Articular chondrocyte of knee joint (primary cell): Measurements from ENCODE around the gene TMEM236. TPM values are rescaled to one million over a fixed set of nuclear protein-coding genes. Genes with fewer than 3 reads are reported as not detected.

Experiments used
- small RNA-seq: library from RNA; depleted of rRNA; stranded (forward); fragments of <200 nt; gene quantifications from one replicate; pipeline ENCODE3, GENCODE V24; 2012
- total RNA-seq: library from RNA; depleted of rRNA; stranded (reverse); fragments of >200 nt; gene quantifications from 2 replicates; pipeline ENCODE4 v1.2.3, GENCODE V29; 2012

The TMEM236 gene, protein sequence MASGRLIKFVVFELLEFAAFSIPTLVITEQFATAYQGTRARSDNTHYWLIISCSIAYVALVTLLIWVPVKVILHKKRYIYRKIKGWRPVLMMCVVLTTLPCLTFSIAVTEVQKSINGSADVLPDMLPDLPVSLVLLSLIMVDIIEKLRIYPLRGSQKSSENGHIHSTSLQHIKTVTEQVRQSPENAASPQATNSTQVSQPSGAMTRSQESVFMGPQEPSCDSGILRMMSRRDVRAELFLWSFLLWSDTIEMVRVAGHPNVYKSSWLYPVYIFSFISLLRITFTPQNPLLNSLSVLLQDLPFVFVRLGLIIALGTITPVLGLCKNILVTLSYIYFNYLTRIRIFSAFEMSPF
- 0.22 and 0.26 TPM in 2 replicates for total RNA-seq

DNA sequence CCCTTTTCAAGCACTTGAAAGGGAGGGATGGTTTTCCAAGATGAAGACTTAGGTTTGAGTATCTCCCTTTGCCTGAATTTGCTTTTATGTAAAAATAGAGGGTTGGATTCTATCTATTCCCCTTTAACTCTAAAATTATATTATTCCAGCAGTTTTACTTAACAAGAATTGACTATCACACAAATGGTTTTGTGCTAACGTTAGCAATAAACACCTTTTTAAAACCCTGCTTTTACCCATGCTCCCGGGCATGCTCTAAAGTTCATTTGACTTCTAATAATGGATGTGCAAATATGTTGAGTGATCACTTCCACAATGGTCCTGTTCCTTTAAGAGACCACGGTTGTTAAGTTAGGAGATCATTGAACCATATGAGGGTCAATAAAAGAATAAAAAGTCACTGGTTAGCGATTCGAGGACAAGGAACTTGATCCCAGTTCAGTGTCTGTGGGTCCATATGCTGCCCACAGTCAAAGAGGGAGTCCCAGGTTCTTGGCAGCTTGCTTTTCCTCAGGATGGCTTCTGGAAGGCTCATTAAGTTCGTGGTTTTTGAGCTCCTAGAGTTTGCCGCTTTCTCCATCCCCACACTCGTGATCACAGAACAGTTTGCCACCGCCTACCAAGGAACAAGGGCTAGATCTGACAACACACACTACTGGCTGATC is at the start of gene TMEM236:
Gene TMEM236 (plus strand): TSS at position 421 of the 665 bp plus-strand sequence. CDS start 95 bp downstream, at position 516.

DNA sequence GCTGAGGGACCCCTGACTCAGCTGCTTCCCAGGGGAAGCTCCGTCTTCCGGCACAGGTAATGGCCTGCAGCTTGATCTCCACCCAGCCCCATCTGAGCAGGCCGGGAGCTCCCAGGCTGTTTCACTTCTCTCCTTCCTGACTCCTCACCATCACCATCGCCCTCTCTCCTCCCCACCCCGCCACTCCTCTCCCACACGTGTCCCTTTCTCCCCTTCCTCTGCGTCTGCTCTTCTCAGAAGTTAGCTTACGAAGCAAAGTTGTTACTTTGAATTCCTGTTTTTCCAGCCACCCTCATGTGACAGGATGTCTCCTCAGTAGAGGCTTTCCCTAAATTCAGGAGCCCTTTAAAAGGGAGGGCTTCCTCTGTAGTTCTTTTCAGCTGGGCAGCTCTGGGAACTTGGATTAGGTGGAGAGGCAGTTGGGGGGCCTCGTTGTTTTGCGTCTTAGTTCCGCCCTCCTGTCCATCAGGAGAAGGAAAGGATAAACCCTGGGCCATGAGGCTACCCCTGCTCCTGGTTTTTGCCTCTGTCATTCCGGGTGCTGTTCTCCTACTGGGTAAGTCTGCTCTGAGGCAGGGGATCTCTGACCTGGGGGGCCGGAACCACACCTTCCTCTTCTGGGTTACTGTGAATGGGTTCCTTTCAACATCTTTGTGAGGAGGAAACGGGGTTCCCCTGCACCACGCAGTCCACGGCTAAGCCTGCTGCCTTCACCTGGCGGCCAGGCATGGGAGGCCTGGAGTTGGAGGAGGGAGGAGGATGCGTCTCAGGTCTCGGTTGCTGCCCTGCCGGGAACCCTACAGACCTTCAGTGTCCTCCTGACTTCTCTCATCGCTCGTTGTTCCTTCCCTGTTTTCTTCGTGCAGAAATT is 57.2 kb downstream of the TMEM236 start, which contains the start of gene MRC1:
Gene MRC1 (plus strand): TSS at position 378 of the 871 bp plus-strand sequence. CDS start 118 bp downstream, at position 496.

Small RNA genes within 50 kb of the gene (small RNA-seq; reads per million reads assigned to genes)
- 0.57 reads per million, percentile 17 among the genes with 10 or more reads in this experiment for gene MIR511

Other genes starting within 250 kb of the TMEM236 start
- 33.7 and 37.4 TPM in 2 replicates for gene HACD1, start 134.8 kb upstream of the TMEM236 start, total RNA-seq
- 52.5 and 68.3 TPM in 2 replicates for gene STAM, start 108.0 kb upstream of the TMEM236 start, total RNA-seq
- 0.26 and 0.76 TPM in 2 replicates for gene MRC1, start 57.1 kb downstream of the TMEM236 start, total RNA-seq
- under 0.01 TPM in 1 of 2 replicates, not detected in the other for gene SLC39A12, start 199.7 kb downstream of the TMEM236 start, total RNA-seq